Tibial nerve (tissue), 4 donors: Measurements from ENCODE around the gene ZNF746.

Source experiments
- EP300 ChIP-seq, 2 donors: sonication (generic); formaldehyde crosslinking; IDR thresholded peaks; one replicate each; pipeline ENCODE4 v1.6.1; 2017; ENCODE audit warnings: antibody characterized with exemption in 2 of 2, mild to moderate bottlenecking in 1 of 2
- POLR2A ChIP-seq, 2 donors: fragments of 450-650 bp; IDR thresholded peaks; one replicate each; pipeline ENCODE4 v1.6.1; 2017; ENCODE audit warnings: antibody characterized with exemption in 2 of 2, mild to moderate bottlenecking in 2 of 2, moderate library complexity in 2 of 2
- TF ChIP-seq, protein P1 (sequence below), 5 experiments: fragments of 200-600 bp in 3 of 5; fragments of 450-650 bp in 2 of 5; sonication (generic) in 3 of 5; IDR thresholded peaks; one replicate each; pipeline ENCODE4 v1.5.1; 2016 to 2019; ENCODE audit warnings: antibody characterized with exemption in 5 of 5, mild to moderate bottlenecking in 3 of 5, moderate library complexity in 2 of 5

DNA sequence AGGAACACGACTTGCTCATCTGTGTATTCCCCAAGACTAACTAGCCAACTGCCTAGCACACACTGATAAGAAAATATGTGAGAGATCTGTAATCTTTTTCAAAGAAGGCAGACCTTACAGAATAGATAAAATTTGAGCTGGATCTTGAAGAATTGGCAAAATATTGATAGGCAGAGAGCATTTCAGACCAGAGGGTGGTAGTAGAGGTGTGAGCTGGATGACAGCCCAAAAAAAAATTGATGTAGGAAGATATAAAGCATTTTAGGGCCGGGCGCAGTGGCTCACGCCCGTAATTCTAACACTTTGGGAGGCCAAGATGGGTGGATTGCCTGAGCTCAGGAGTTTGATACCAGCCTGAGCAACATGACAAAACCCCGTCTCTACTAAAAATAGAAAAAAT lies 1.2 kb upstream of the ZNF746 start:
- TF ChIP-seq POLR2A (IDR thresholded peaks at IDR 0.05) (no peak), EP300 (IDR thresholded peaks at IDR 0.05) (no peak)
- TF ChIP-seq, protein P1, sequence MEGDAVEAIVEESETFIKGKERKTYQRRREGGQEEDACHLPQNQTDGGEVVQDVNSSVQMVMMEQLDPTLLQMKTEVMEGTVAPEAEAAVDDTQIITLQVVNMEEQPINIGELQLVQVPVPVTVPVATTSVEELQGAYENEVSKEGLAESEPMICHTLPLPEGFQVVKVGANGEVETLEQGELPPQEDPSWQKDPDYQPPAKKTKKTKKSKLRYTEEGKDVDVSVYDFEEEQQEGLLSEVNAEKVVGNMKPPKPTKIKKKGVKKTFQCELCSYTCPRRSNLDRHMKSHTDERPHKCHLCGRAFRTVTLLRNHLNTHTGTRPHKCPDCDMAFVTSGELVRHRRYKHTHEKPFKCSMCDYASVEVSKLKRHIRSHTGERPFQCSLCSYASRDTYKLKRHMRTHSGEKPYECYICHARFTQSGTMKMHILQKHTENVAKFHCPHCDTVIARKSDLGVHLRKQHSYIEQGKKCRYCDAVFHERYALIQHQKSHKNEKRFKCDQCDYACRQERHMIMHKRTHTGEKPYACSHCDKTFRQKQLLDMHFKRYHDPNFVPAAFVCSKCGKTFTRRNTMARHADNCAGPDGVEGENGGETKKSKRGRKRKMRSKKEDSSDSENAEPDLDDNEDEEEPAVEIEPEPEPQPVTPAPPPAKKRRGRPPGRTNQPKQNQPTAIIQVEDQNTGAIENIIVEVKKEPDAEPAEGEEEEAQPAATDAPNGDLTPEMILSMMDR (IDR thresholded peaks at IDR 0.05), result no peak
